HG03432 (cell line): Measurements from ENCODE around the gene KRTAP20-3.

ENCODE experiments used
- ATAC-seq: cut with Tn5 transposase; IDR thresholded peaks from one replicate; pipeline ENCODE4 v1.9.1; 2021; ENCODE audit warnings: mild to moderate bottlenecking, moderate library complexity; ENCODE audit not compliant: unreplicated experiment

KRTAP20-3 gene

GRCh38 chr21:30642564-30642963 is at the start of gene KRTAP20-3:
KRTAP20-3 (plus strand) TSS chr21:30642864.
- no peak for ATAC-seq

GRCh38 chr21:30598802-30599201 is 43.9 kb upstream of the KRTAP20-3 start, which contains the start of gene KRTAP6-2:
KRTAP6-2 (minus strand) TSS chr21:30598902; CDS start chr21:30598874, 28 bp downstream.
- ATAC-seq: no peak

GRCh38 chr21:30600787-30601186 is 41.9 kb upstream of the KRTAP20-3 start, which contains the start of gene KRTAP22-1:
KRTAP22-1 (plus strand) TSS chr21:30601087.
- no peak for ATAC-seq

- ATAC-seq: no peak
Observed at GRCh38 chr21:30605968-30606367, 36.7 kb upstream of the KRTAP20-3 start.

- ATAC-seq: no peak
Observed at GRCh38 chr21:30612132-30612531, 30.5 kb upstream of the KRTAP20-3 start.

GRCh38 chr21:30613836-30614235 is 28.8 kb upstream of the KRTAP20-3 start, which contains the start of gene KRTAP6-1:
KRTAP6-1 (minus strand) TSS chr21:30613930; CDS start chr21:30613904, 26 bp downstream.
- no peak for ATAC-seq

- no peak for ATAC-seq
Observed at GRCh38 chr21:30615199-30615598, 27.5 kb upstream of the KRTAP20-3 start.

- no peak for ATAC-seq
Observed at GRCh38 chr21:30616125-30616524, 26.5 kb upstream of the KRTAP20-3 start, which contains the start of gene KRTAP20-1. KRTAP20-1 (plus strand) TSS chr21:30616425; CDS start chr21:30616455, 30 bp downstream.

- ATAC-seq: no peak
Observed at GRCh38 chr21:30620080-30620479, 22.6 kb upstream of the KRTAP20-3 start.

GRCh38 chr21:30620522-30620921 is 22.1 kb upstream of the KRTAP20-3 start, which contains the start of gene KRTAP20-4:
KRTAP20-4 (plus strand) TSS chr21:30620627.
- ATAC-seq: no peak

- ATAC-seq: no peak
Observed at GRCh38 chr21:30623362-30623761, 19.3 kb upstream of the KRTAP20-3 start.

- ATAC-seq: no peak
Observed at GRCh38 chr21:30625449-30626165, 17.1 kb upstream of the KRTAP20-3 start.

GRCh38 chr21:30628109-30628508 is 14.6 kb upstream of the KRTAP20-3 start:
- ATAC-seq: no peak

- ATAC-seq: no peak
Observed at GRCh38 chr21:30629200-30629599, 13.5 kb upstream of the KRTAP20-3 start.

- no peak for ATAC-seq
Observed at GRCh38 chr21:30634906-30635305, 7.8 kb upstream of the KRTAP20-3 start, which contains the start of gene KRTAP20-2. KRTAP20-2 (plus strand) TSS chr21:30635206; CDS start chr21:30635264, 58 bp downstream.

- no peak for ATAC-seq
Observed at GRCh38 chr21:30638686-30639085, 4.0 kb upstream of the KRTAP20-3 start.

GRCh38 chr21:30646904-30647414 is 4.3 kb downstream of the KRTAP20-3 start:
- no peak for ATAC-seq

GRCh38 chr21:30652891-30653290 is 10.2 kb downstream of the KRTAP20-3 start:
- no peak for ATAC-seq

GRCh38 chr21:30668776-30669175 is 26.1 kb downstream of the KRTAP20-3 start:
- ATAC-seq: no peak

- ATAC-seq: no peak
Observed at GRCh38 chr21:30672985-30673650, 30.5 kb downstream of the KRTAP20-3 start.

- ATAC-seq: no peak
Observed at GRCh38 chr21:30674312-30674711, 31.6 kb downstream of the KRTAP20-3 start.
